Measurements from ENCODE around the gene PCDHGA9. TPM values are rescaled to one million over a fixed set of nuclear protein-coding genes. Genes with fewer than 3 reads are reported as not detected.

The PCDHGA9 gene
- total RNA-seq, 1 experiment from 2014 or later = 0.15 TPM

DNA sequence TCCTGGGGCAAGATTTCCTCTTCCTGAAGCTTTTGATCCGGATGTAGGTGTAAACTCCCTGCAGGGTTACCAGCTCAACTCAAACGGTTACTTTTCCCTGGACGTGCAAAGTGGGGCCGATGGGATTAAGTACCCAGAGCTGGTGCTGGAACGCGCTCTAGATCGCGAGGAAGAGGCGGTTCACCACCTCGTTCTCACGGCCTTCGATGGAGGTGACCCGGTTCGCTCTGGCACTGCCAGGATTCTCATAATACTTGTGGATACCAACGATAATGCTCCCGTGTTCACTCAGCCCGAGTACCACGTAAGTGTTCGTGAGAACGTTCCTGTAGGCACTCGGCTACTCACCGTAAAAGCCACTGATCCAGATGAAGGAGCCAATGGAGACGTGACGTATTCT, 46.9 kb upstream of the PCDHGA9 start:
- ChIA-PET POLR2A (no interaction called here), CTCF (interaction anchor here (0.8 kb wide), 1 partner anchor 202 kb away, joined by 3 read pairs; no protein-coding TSS in a partner anchor)
- Histone ChIP-seq H3K4me1 (ENCODE audit: control insufficient read depth, insufficient read depth, low read length) (no peaks in the 10 kb centered on the region), H3K27ac (ENCODE audit: low read length) (no peak overlapping the region), H3K27me3 (ENCODE audit: control insufficient read depth, insufficient read depth, low read length) (no peaks in the 10 kb centered on the region; the same call in 1 of the 2 replicates), H3K4me3 (ENCODE audit: low read depth in 2 of 2, low read length in 2 of 2) (no peak overlapping the region), H3K9me3 (ENCODE audit: control insufficient read depth, insufficient read depth, low read depth, low read length) (no peaks in the 10 kb centered on the region), H3K36me3 (ENCODE audit: control insufficient read depth, insufficient read depth, low read length) (no peaks in the 10 kb centered on the region)
- BruUV-seq (replicated peaks) = no TSS peak
- TF ChIP-seq, protein P1, sequence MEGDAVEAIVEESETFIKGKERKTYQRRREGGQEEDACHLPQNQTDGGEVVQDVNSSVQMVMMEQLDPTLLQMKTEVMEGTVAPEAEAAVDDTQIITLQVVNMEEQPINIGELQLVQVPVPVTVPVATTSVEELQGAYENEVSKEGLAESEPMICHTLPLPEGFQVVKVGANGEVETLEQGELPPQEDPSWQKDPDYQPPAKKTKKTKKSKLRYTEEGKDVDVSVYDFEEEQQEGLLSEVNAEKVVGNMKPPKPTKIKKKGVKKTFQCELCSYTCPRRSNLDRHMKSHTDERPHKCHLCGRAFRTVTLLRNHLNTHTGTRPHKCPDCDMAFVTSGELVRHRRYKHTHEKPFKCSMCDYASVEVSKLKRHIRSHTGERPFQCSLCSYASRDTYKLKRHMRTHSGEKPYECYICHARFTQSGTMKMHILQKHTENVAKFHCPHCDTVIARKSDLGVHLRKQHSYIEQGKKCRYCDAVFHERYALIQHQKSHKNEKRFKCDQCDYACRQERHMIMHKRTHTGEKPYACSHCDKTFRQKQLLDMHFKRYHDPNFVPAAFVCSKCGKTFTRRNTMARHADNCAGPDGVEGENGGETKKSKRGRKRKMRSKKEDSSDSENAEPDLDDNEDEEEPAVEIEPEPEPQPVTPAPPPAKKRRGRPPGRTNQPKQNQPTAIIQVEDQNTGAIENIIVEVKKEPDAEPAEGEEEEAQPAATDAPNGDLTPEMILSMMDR (IDR thresholded peaks at IDR 0.05) = no peak
- TF ChIP-seq, protein P2, sequence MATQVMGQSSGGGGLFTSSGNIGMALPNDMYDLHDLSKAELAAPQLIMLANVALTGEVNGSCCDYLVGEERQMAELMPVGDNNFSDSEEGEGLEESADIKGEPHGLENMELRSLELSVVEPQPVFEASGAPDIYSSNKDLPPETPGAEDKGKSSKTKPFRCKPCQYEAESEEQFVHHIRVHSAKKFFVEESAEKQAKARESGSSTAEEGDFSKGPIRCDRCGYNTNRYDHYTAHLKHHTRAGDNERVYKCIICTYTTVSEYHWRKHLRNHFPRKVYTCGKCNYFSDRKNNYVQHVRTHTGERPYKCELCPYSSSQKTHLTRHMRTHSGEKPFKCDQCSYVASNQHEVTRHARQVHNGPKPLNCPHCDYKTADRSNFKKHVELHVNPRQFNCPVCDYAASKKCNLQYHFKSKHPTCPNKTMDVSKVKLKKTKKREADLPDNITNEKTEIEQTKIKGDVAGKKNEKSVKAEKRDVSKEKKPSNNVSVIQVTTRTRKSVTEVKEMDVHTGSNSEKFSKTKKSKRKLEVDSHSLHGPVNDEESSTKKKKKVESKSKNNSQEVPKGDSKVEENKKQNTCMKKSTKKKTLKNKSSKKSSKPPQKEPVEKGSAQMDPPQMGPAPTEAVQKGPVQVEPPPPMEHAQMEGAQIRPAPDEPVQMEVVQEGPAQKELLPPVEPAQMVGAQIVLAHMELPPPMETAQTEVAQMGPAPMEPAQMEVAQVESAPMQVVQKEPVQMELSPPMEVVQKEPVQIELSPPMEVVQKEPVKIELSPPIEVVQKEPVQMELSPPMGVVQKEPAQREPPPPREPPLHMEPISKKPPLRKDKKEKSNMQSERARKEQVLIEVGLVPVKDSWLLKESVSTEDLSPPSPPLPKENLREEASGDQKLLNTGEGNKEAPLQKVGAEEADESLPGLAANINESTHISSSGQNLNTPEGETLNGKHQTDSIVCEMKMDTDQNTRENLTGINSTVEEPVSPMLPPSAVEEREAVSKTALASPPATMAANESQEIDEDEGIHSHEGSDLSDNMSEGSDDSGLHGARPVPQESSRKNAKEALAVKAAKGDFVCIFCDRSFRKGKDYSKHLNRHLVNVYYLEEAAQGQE (IDR thresholded peaks at IDR 0.05; ENCODE audit: insufficient read depth in 1 of 2, low read depth in 2 of 2, low read length in 1 of 2) = no peak
- TF ChIP-seq POLR2AphosphoS5 (IDR thresholded peaks at IDR 0.05; ENCODE audit: low read depth, low read length) (no peak), SIN3A (IDR thresholded peaks at IDR 0.05; ENCODE audit: borderline replicate concordance, insufficient read depth, low read depth, low read length) (no peak), TCF7L2 (IDR thresholded peaks at IDR 0.05; ENCODE audit: low read depth, low read length) (no peak)
- DNase-seq (ENCODE audit: low read depth, low spot score) (no peak), ATAC-seq (no peak)
- intact Hi-C loops (cut with micrococcal nuclease; ENCODE audit: unreplicated experiment) = loop anchor here (10.0 kb wide), 1 partner anchor 169 kb away; no protein-coding TSS in a partner anchor
- in situ Hi-C loops (cut with HindIII; ENCODE audit: low pct_unique_long_range_greater_than_20kb, low sequenced_read_pairs) = no loop called here

DNA sequence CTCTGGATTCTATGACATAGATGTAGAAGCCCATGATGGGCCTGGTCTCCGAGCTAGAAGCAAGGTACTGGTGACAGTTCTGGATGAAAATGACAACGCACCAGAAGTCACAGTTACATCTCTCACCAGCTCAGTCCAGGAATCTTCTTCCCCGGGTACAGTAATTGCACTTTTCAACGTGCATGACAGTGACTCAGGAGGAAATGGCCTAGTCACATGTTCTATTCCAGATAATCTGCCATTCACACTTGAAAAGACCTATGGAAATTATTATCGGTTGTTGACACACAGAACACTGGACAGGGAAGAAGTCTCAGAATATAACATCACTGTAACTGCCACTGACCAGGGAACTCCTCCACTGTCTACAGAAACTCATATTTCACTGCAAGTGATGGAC, 46.4 kb upstream of the PCDHGA9 start:
- H3K4me1 ChIP-seq (ENCODE audit: control insufficient read depth, insufficient read depth, low read length) = no peaks in the 10 kb centered on the region
- no TSS peak for BruUV-seq (replicated peaks)
- CTCF ChIA-PET = interaction anchor here (0.8 kb wide), 1 partner anchor 202 kb away, joined by 3 read pairs; no protein-coding TSS in a partner anchor

More for the DNA sequence above, 46.4 kb upstream of the PCDHGA9 start:
- DNase-seq (ENCODE audit: low read depth, low spot score) (no peak), ATAC-seq (no peak)
- in situ Hi-C loops (cut with HindIII; ENCODE audit: low pct_unique_long_range_greater_than_20kb, low sequenced_read_pairs) (no loop called here), intact Hi-C loops (cut with micrococcal nuclease; ENCODE audit: unreplicated experiment) (loop anchor here (10.0 kb wide), 1 partner anchor 169 kb away; no protein-coding TSS in a partner anchor)
- Histone ChIP-seq H3K27ac (ENCODE audit: low read length) (no peak overlapping the region), H3K9me3 (ENCODE audit: control insufficient read depth, insufficient read depth, low read depth, low read length) (no peaks in the 10 kb centered on the region), H3K27me3 (ENCODE audit: control insufficient read depth, insufficient read depth, low read length) (no peaks in the 10 kb centered on the region), H3K36me3 (ENCODE audit: control insufficient read depth, insufficient read depth, low read length) (no peaks in the 10 kb centered on the region), H3K4me3 (ENCODE audit: low read depth in 2 of 2, low read length in 2 of 2) (no peak overlapping the region)
- POLR2A ChIA-PET = no interaction called here
- TF ChIP-seq SIN3A (IDR thresholded peaks at IDR 0.05; ENCODE audit: borderline replicate concordance, insufficient read depth, low read depth, low read length) (no peak), TCF7L2 (IDR thresholded peaks at IDR 0.05; ENCODE audit: low read depth, low read length) (no peak), POLR2AphosphoS5 (IDR thresholded peaks at IDR 0.05; ENCODE audit: low read depth, low read length) (no peak)
- TF ChIP-seq, protein P2 (IDR thresholded peaks at IDR 0.05; ENCODE audit: insufficient read depth in 1 of 2, low read depth in 2 of 2, low read length in 1 of 2) = no peak
- TF ChIP-seq, protein P1 (IDR thresholded peaks at IDR 0.05) = no peak

All from Panc1 (cell line).